Measurements from ENCODE around the gene PAX6. TPM values are rescaled to one million over a fixed set of nuclear protein-coding genes. Genes with fewer than 3 reads are reported as not detected.

The PAX6 gene
- total and polyA plus RNA-seq, 7 donors = 0.34 to 0.46 TPM; not detected in 5

- 1 to 2% methylated on average over 48 of the region's 48 CpGs for WGBS, 2 donors
- peak; percentile 52 for DNase-seq
- TF ChIP-seq POLR2A (IDR thresholded peaks at IDR 0.05) (no peak), POLR2AphosphoS5 (IDR thresholded peaks at IDR 0.05) (peak in 1 of 4 donors; percentile 23)
- H3K36me3 ChIP-seq = no peaks in the 10 kb centered on the region
- intact Hi-C loops (cut with DNase I) = no loop called here
- peak overlapping the region in 2 of 4 donors; percentile 19 to 22 for H3K4me3 ChIP-seq
- peaks cover 0 to 65% (median 61%) of the 10 kb centered on the region in 4 donors for H3K4me1 ChIP-seq
- no peaks in the 10 kb centered on the region for H3K9me3 ChIP-seq
- peaks cover 90 to 100% (median 100%) of the 10 kb centered on the region in 3 donors for H3K27me3 ChIP-seq
- H3K27ac ChIP-seq = no peak overlapping the region
Observed at GRCh38 chr11:31817054-31817620, 6.0 kb upstream of the PAX6 start.

- Histone ChIP-seq H3K4me1 (peaks cover 0 to 70% (median 67%) of the 10 kb centered on the region in 4 donors), H3K4me3 (peak overlapping the region in 2 of 4 donors; percentile 5 to 19), H3K27ac (no peak overlapping the region), H3K27me3 (peaks cover 89 to 100% (median 100%) of the 10 kb centered on the region in 3 donors), H3K36me3 (no peaks in the 10 kb centered on the region), H3K9me3 (no peaks in the 10 kb centered on the region)
- peak; percentile 56 for DNase-seq
- no peak for TF ChIP-seq CTCF (IDR thresholded peaks at IDR 0.05)
- no peak for TF ChIP-seq POLR2A (IDR thresholded peaks at IDR 0.05)
- no peak for TF ChIP-seq POLR2AphosphoS5 (IDR thresholded peaks at IDR 0.05)
- no peak for TF ChIP-seq EP300 (IDR thresholded peaks at IDR 0.05)
- WGBS, 2 donors = 2 to 4% methylated on average over 40 of the region's 40 CpGs
- intact Hi-C loops (cut with DNase I) = no loop called here
Observed at GRCh38 chr11:31816468-31817053, 5.4 kb upstream of the PAX6 start.

- Histone ChIP-seq H3K27ac (no peak overlapping the region), H3K4me1 (peaks cover 0 to 77% (median 74%) of the 10 kb centered on the region in 4 donors), H3K9me3 (no peaks in the 10 kb centered on the region), H3K36me3 (no peaks in the 10 kb centered on the region), H3K27me3 (peaks cover 91 to 100% (median 100%) of the 10 kb centered on the region in 3 donors), H3K4me3 (peak overlapping the region in 1 of 4 donors; percentile 29)
- WGBS, 2 donors = 2 to 4% methylated on average over 57 of the region's 57 CpGs
- intact Hi-C loops (cut with DNase I) = no loop called here
- TF ChIP-seq CTCF (IDR thresholded peaks at IDR 0.05) = no peak
- TF ChIP-seq POLR2AphosphoS5 (IDR thresholded peaks at IDR 0.05) = no peak
- no peak for TF ChIP-seq EP300 (IDR thresholded peaks at IDR 0.05)
- no peak for TF ChIP-seq POLR2A (IDR thresholded peaks at IDR 0.05)
- DNase-seq = no peak
Observed at GRCh38 chr11:31815711-31816467, 4.8 kb upstream of the PAX6 start.

GRCh38 chr11:31814176-31814868 is 3.2 kb upstream of the PAX6 start:
- Histone ChIP-seq H3K36me3 (no peaks in the 10 kb centered on the region), H3K9me3 (no peaks in the 10 kb centered on the region), H3K27ac (no peak overlapping the region), H3K4me3 (no peak overlapping the region), H3K4me1 (peaks cover 0 to 91% (median 89%) of the 10 kb centered on the region in 4 donors), H3K27me3 (peaks cover 91 to 100% (median 100%) of the 10 kb centered on the region in 3 donors)
- DNase-seq = no peak
- 4 to 8% methylated on average over 38 of the region's 38 CpGs for WGBS, 2 donors
- intact Hi-C loops (cut with DNase I) = no loop called here
- TF ChIP-seq CTCF (IDR thresholded peaks at IDR 0.05) (no peak), POLR2AphosphoS5 (IDR thresholded peaks at IDR 0.05) (no peak), EP300 (IDR thresholded peaks at IDR 0.05) (no peak), POLR2A (IDR thresholded peaks at IDR 0.05) (no peak)

All from sigmoid colon (tissue), 7 donors.